SJCRH30 (cell line): Measurements from ENCODE around the gene FBRS. TPM values are rescaled to one million over a fixed set of nuclear protein-coding genes. Genes with fewer than 3 reads are reported as not detected.

Experiments
- DNase-seq, 2 experiments: peaks; one replicate each; pipeline ENCODE4 v3.0.0-alpha.2; 2015 to 2020
- H3K27ac ChIP-seq: fragments of 250-450 bp; sonication (Bioruptor Pico); 2 replicates; pipeline ENCODE4 v1.5.1; 2020; ENCODE audit warnings: mild to moderate bottlenecking, moderate library complexity
- H3K27me3 ChIP-seq: fragments of 250-450 bp; sonication (Bioruptor Pico); 2 replicates; pipeline ENCODE4 v1.5.1; 2020; ENCODE audit warnings: mild to moderate bottlenecking, moderate library complexity
- H3K36me3 ChIP-seq: fragments of 250-450 bp; sonication (Bioruptor Pico); 2 replicates; pipeline ENCODE4 v1.5.1; 2020; ENCODE audit warnings: mild to moderate bottlenecking, moderate library complexity
- H3K4me1 ChIP-seq: fragments of 250-450 bp; sonication (Bioruptor Pico); 2 replicates; pipeline ENCODE4 v1.5.1; 2020; ENCODE audit warnings: mild to moderate bottlenecking, moderate library complexity
- H3K4me3 ChIP-seq: fragments of 250-450 bp; sonication (Bioruptor Pico); 2 replicates; pipeline ENCODE4 v1.5.1; 2020; ENCODE audit warnings: mild to moderate bottlenecking, moderate library complexity
- H3K9me3 ChIP-seq: fragments of 250-450 bp; sonication (Bioruptor Pico); replicated peaks from 2 replicates; pipeline ENCODE4 v1.5.1; 2020; ENCODE audit warnings: mild to moderate bottlenecking, moderate library complexity
- total RNA-seq: library from RNA; depleted of rRNA; stranded (reverse); fragments of >200 nt; shearing (Covaris generic); gene quantifications from 2 replicates; pipeline ENCODE4 v1.2.3, GENCODE V29; 2014; rRNA removed

Gene FBRS
- 17.6 and 21.1 TPM in 2 replicates for total RNA-seq

- DNase-seq: peak; percentile 100
- peaks cover 5% of the 10 kb centered on the region; the same call in 1 of the 2 replicates for H3K4me1 ChIP-seq
- H3K27me3 ChIP-seq: no peaks in the 10 kb centered on the region
- H3K27ac ChIP-seq: peak within 1 kb of the TSS; percentile 56
- peaks cover 8% of the 10 kb centered on the region for H3K36me3 ChIP-seq
- H3K4me3 ChIP-seq: peak within 1 kb of the TSS; percentile 67
- H3K9me3 ChIP-seq: no peaks in the 10 kb centered on the region
Observed at GRCh38 chr16:30657866-30658730, at the start of gene FBRS. TSS of gene FBRS (plus strand) at chr16:30658431. CDS start at chr16:30659519, 1,088 bp downstream.

DNA sequence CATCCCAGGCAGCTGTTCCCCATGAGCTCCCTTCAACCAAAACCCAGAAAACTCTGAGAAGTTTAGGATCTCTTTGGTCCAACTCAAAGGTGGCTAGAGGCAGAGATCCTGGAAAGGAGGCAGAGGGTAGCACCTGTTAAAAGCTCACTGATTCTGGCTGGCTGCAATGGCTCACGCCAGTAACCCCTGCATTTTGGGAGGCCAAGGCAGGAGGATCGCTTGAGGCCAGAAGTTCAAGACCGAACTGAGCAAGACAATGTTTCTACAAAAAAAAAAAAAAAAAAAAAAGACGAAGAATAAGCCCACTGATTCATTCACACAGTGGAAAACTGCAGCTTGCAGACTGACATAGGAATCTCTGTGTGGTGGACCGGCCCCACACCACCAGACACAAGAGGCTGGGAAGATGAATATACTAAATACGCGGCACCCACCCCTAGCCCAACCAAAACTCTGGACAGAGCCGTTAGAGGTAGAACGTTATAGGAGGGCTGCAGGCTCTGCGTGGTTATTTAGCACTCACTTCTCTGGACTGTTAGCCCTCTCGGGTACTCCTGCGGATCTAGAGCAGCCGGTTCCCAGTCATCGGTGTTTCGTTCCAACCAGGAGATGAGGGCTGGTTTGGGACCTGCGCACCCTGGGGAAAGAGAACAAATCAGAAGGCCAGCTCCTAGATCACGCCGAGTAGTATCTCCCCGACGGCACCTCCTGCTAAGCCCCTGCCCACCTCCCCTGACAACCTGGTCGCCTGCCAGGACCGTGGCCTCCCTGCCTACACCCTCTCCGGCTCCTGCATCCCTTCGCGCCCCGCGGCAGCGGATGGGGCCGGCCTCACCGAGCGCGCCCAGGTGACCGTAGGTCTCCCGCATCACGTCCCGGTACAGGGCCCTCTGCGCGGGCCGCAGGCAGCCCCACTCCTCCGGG, 49.0 kb upstream of the FBRS start:
- H3K9me3 ChIP-seq: no peaks in the 10 kb centered on the region
- H3K4me3 ChIP-seq: peak overlapping the region; percentile 97
- H3K4me1 ChIP-seq: no peaks in the 10 kb centered on the region; the same call in 1 of the 2 replicates
- DNase-seq: peak; percentile 54 to 64
- H3K27ac ChIP-seq: peak overlapping the region; percentile 95
- no peaks in the 10 kb centered on the region for H3K27me3 ChIP-seq
- H3K36me3 ChIP-seq: peaks cover 16% of the 10 kb centered on the region

DNA sequence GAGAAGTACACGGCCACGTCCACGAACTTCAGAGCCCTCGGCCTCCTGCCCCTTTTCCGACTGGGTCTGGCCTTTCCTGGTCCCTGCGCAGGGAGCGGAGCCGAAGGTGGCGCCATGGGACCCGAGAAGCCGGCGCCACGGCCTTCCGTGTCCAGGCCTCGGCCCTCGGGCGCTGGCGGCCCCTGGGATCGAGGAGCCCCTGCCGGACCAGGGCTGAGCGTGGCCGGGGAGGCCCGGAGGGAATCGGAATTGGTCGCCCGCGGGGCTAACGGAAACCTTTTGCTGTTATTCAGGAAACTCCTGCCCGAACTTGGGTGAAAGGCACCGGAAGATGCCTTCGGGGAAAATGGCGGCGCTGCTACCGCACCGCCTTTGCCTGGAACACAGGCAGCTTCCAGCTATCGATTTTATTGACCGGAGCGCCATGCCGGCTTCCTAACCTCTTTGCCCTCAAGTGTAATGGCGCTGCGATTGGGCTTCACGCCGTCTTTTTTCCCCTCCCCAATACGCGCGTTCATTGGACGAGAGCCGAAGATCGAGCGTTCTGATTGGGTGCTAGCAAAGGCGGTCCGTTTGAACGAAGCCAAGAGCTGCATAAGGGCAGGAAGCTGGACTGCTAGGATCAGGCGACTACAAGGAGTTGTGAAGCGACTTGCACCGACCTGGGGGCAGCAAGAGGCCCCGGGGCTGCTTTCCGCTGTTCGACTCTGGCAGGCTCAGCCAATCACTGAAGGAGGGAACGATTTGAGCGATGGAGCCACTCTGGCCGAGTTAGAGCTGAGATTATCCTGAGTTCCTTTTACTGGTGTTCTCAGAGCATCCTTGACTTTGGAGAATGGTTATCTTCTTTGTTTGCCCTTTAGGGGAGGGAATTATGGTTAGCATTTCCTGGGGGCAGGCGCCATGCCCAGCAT, 48.0 kb upstream of the FBRS start, which contains the start of gene ZNF689:
TSS of gene ZNF689 (minus strand) at position 464 of the 914 bp plus-strand sequence. CDS start at position 116, 348 bp downstream.
- DNase-seq: peak; percentile 97 to 99
- peak within 1 kb of the TSS; percentile 95 for H3K27ac ChIP-seq
- peak within 1 kb of the TSS; percentile 97 for H3K4me3 ChIP-seq

DNA sequence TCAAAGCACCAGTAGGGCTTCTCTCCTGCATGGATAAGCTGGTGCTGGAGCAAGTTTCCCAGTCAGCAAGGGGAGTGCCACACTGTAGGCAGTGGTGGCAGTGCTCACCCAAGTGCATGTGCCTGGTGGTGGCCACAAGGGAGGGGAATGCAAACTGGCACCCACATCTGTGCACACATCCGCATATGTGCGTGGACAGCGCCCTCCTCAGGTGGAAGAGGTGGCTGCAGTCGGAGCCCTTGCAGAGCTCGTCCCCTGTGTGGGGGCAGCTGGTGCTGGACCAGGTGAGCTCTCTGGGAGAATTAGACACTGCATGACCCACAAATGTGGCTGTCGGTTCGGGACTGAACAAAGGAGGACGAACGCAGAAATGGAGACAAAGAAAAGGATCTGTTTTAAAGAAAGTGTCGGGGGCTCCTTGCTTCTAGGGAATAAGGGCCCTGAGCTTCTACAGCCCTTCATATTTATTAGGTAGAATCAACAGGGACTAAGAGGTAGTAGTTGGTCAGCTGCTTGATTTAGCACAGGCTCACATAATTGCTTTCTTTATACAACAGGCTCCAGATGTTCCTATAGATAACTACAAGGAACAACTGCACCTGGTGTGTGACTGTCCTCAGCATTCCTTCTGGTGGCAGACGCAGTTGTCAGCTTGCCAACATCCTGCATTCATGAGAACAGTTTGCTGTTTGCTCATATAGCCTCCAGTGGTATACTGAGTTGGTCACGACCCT, 42.7 kb upstream of the FBRS start:
- DNase-seq: peak; percentile 36 to 45
- no peaks in the 10 kb centered on the region for H3K36me3 ChIP-seq
- H3K9me3 ChIP-seq: peaks cover 9% of the 10 kb centered on the region; the same call in 1 of the 2 replicates
- no peak overlapping the region for H3K27ac ChIP-seq
- H3K4me1 ChIP-seq: no peaks in the 10 kb centered on the region
- H3K27me3 ChIP-seq: no peaks in the 10 kb centered on the region
- H3K4me3 ChIP-seq: no peak overlapping the region

More for the DNA sequence above, 48.0 kb upstream of the FBRS start, which contains the start of gene ZNF689:
- Histone ChIP-seq H3K27me3 (no peaks in the 10 kb centered on the region), H3K4me1 (no peaks in the 10 kb centered on the region; the same call in 1 of the 2 replicates), H3K9me3 (no peaks in the 10 kb centered on the region), H3K36me3 (peaks cover 12% of the 10 kb centered on the region)

DNA sequence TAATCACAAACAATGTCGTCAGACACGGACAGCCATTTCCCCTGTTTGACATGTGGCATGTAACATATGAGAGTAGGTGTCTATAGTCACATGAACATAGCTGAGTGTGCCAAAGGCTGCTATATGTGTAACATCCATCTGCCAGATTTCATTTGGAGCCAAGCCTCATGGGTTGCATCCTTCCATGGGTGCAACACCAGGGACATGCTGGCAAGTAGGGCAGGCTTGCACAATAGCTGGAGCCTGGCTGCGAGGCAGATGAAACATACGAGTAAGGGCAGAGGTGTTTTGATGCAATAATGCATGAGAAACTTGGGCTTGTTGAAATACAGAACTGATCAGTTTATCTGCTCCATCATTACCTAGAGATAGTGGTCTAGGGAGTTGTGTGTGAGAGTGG, 39.0 kb upstream of the FBRS start:
- no peaks in the 10 kb centered on the region for H3K36me3 ChIP-seq
- H3K9me3 ChIP-seq: peaks cover 15% of the 10 kb centered on the region; the same call in 1 of the 2 replicates
- H3K4me1 ChIP-seq: peaks cover 14% of the 10 kb centered on the region
- no peak overlapping the region for H3K4me3 ChIP-seq
- DNase-seq: no peak
- no peak overlapping the region for H3K27ac ChIP-seq
- H3K27me3 ChIP-seq: no peaks in the 10 kb centered on the region

GRCh38 chr16:30619638-30620037, 38.6 kb upstream of the FBRS start:
- Histone ChIP-seq H3K27me3 (no peaks in the 10 kb centered on the region), H3K4me1 (peaks cover 14% of the 10 kb centered on the region), H3K4me3 (no peak overlapping the region), H3K27ac (no peak overlapping the region), H3K9me3 (peaks cover 15% of the 10 kb centered on the region; the same call in 1 of the 2 replicates), H3K36me3 (no peaks in the 10 kb centered on the region)
- no peak for DNase-seq

- H3K4me1 ChIP-seq: peaks cover 14% of the 10 kb centered on the region
- H3K4me3 ChIP-seq: no peak overlapping the region
- no peaks in the 10 kb centered on the region for H3K27me3 ChIP-seq
- H3K27ac ChIP-seq: no peak overlapping the region
- H3K36me3 ChIP-seq: no peaks in the 10 kb centered on the region
- no peak for DNase-seq
- peaks cover 15% of the 10 kb centered on the region; the same call in 1 of the 2 replicates for H3K9me3 ChIP-seq
Observed at GRCh38 chr16:30620169-30620568, 38.1 kb upstream of the FBRS start.

- peak; percentile 17 to 65 for DNase-seq
- Histone ChIP-seq H3K4me3 (no peak overlapping the region), H3K36me3 (no peaks in the 10 kb centered on the region), H3K27me3 (no peaks in the 10 kb centered on the region), H3K4me1 (peaks cover 14% of the 10 kb centered on the region), H3K27ac (no peak overlapping the region), H3K9me3 (peaks cover 7% of the 10 kb centered on the region; the same call in 1 of the 2 replicates)
Observed at GRCh38 chr16:30621765-30622164, 36.5 kb upstream of the FBRS start.

GRCh38 chr16:30622455-30623032, 35.7 kb upstream of the FBRS start:
- Histone ChIP-seq H3K9me3 (0 out of 2 replicates have a peak, but pooled peaks cover 6% of the 10 kb centered on the region), H3K4me3 (no peak overlapping the region), H3K4me1 (peaks cover 14% of the 10 kb centered on the region), H3K27ac (no peak overlapping the region), H3K27me3 (no peaks in the 10 kb centered on the region), H3K36me3 (no peaks in the 10 kb centered on the region)
- DNase-seq: no peak

GRCh38 chr16:30623536-30624283, 34.5 kb upstream of the FBRS start:
- no peaks in the 10 kb centered on the region for H3K36me3 ChIP-seq
- peaks cover 14% of the 10 kb centered on the region for H3K4me1 ChIP-seq
- H3K27me3 ChIP-seq: no peaks in the 10 kb centered on the region
- 0 out of 2 replicates have a peak, but pooled peaks cover 6% of the 10 kb centered on the region for H3K9me3 ChIP-seq
- DNase-seq: no peak
- H3K27ac ChIP-seq: no peak overlapping the region
- H3K4me3 ChIP-seq: no peak overlapping the region

DNA sequence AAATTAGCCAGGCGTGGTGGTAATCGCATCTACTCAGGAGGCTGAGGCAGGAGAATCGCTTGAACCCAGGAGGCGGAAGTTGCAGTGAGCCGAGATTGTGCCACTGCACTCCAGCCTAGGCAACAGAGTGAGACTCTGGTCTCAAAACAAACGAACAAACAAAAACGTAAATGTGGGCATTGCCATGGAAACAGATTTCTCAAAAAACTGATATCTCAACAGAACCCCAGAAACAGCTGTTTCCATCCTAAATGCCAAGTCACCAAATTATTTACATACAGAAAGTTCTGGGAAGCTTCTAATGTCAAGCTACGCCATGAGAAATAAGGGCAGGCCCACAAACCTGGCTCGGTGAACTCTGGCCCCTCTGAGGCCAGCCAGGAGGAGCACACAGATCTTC, 32.0 kb upstream of the FBRS start:
- Histone ChIP-seq H3K27me3 (no peaks in the 10 kb centered on the region), H3K9me3 (0 out of 2 replicates have a peak, but pooled peaks cover 6% of the 10 kb centered on the region), H3K4me1 (peaks cover 14% of the 10 kb centered on the region), H3K27ac (no peak overlapping the region), H3K4me3 (no peak overlapping the region), H3K36me3 (no peaks in the 10 kb centered on the region)
- DNase-seq: no peak
